ENCODE data around the gene KANSL3. TPM values are rescaled to one million over a fixed set of nuclear protein-coding genes. Genes with fewer than 3 reads are reported as not detected.

The KANSL3 gene
- total RNA-seq: 10 to 100 TPM; 17.3 to 29.3 (median 21.6) TPM
- long read RNA-seq, partial matches to known transcripts: 2 of 3 reads
- long read RNA-seq, other reads (novel, unspliced or antisense): 1 of 3 reads

DNA sequence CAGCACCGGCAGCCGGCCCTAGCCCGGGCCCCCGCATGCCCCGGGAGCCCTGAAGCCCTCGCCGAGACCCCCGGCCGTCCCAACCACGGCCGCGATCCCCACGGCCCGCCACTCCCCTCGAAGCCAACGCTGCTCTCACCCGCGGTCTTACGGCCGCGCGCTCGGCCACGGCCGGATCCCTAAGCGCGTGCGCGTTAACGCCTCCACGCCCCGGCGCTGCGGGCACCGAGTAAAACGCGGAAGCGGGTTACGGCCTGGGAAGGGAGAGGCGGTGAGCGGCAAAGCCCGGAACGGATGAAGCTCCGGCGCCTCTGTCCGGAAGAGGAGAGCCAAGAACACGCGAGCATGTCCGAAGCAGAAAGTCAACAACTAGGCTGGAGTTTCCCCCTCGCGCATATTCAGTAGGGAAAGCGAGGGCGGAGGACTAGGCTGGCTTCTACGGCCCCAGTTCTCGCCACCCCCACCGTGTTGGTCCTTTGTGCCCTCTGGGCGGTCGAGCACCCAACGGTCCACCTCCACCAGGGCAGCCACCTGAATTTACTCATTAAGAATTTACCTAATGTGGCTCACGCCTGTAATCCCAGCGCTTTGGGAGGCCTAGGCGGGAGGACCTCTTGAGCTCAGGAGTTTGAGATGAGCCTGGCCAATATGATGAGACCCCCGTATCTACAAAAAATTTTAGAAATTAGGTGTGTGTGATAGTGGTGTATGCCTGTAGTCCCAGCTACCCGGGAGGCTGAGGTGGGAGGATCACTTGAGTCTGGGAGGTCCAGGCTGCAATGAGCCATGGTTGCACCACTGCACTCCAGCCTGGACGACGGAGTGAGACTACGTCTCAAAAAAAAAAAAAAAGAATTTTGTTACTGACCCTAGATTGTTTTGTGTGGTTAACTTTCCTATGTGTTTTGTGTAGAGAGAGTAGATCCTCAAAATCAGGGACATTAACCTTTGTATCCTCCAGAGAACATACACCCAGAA is at the start of gene KANSL3:
TSS of gene KANSL3 (minus strand) at position 169 of the 978 bp plus-strand sequence. CDS start 1,177 bp downstream, outside the sequence.
- H3K4me3 ChIP-seq: peak within 1 kb of the TSS; percentile 68 to 72 (median 71)
- H3K27ac ChIP-seq: peak within 1 kb of the TSS; percentile 85 to 92 (median 90)
- peaks cover 0 to 2% (median 0%) of the 10 kb centered on the region in 4 donors for H3K9me3 ChIP-seq
- DNase-seq: peak; percentile 92 to 94 (median 93)
- intact Hi-C loops (cut with DNase I): no loop called here
- peaks cover 0 to 5% (median 1%) of the 10 kb centered on the region in 4 donors for H3K36me3 ChIP-seq
- peak; percentile 92 to 95 (median 94) for ATAC-seq
- H3K4me1 ChIP-seq: peaks cover 0 to 5% (median 3%) of the 10 kb centered on the region in 4 donors
- H3K27me3 ChIP-seq: no peaks in the 10 kb centered on the region
- TF ChIP-seq, protein P1, sequence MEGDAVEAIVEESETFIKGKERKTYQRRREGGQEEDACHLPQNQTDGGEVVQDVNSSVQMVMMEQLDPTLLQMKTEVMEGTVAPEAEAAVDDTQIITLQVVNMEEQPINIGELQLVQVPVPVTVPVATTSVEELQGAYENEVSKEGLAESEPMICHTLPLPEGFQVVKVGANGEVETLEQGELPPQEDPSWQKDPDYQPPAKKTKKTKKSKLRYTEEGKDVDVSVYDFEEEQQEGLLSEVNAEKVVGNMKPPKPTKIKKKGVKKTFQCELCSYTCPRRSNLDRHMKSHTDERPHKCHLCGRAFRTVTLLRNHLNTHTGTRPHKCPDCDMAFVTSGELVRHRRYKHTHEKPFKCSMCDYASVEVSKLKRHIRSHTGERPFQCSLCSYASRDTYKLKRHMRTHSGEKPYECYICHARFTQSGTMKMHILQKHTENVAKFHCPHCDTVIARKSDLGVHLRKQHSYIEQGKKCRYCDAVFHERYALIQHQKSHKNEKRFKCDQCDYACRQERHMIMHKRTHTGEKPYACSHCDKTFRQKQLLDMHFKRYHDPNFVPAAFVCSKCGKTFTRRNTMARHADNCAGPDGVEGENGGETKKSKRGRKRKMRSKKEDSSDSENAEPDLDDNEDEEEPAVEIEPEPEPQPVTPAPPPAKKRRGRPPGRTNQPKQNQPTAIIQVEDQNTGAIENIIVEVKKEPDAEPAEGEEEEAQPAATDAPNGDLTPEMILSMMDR (IDR thresholded peaks at IDR 0.05): peak in 1 of 4 donors; percentile 35
- TF ChIP-seq POLR2A (IDR thresholded peaks at IDR 0.05): peak; percentile 94
- WGBS (ENCODE audit: insufficient coverage, low coverage, low lambda C conversion rate, missing lambda C conversion rate): 16% methylated on average over 20 of the region's 67 CpGs

DNA sequence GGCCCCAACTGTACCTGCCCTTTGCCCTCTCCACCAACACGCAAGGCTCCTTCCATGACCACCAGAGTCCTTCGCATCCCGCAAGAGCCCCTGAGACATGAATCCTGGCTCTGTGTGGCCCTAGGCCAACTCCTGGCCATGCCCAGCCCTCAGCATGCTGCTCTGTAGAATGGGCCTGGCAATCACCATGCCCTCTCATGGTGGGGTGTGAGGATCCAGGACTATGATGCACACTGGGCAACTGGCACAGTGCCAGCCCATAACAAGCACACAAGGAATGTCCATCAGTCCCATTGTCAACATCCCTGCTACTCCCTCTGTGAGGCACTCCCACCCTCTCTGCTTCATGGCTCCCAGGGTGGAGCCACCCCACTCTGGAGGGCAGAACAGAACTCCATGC is 49.2 kb upstream of the KANSL3 start:
- H3K27ac ChIP-seq: no peak overlapping the region
- TF ChIP-seq, protein P1 (IDR thresholded peaks at IDR 0.05): no peak
- TF ChIP-seq POLR2A (IDR thresholded peaks at IDR 0.05): no peak
- H3K36me3 ChIP-seq: no peaks in the 10 kb centered on the region
- no peaks in the 10 kb centered on the region for H3K9me3 ChIP-seq
- no peak for DNase-seq
- intact Hi-C loops (cut with DNase I): no loop called here
- H3K4me1 ChIP-seq: peaks cover 0 to 5% (median 0%) of the 10 kb centered on the region in 4 donors
- H3K27me3 ChIP-seq: no peaks in the 10 kb centered on the region
- 100% methylated on average over 2 of the region's 3 CpGs for WGBS (ENCODE audit: insufficient coverage, low coverage, low lambda C conversion rate, missing lambda C conversion rate)
- ATAC-seq: no peak
- H3K4me3 ChIP-seq: no peak overlapping the region

DNA sequence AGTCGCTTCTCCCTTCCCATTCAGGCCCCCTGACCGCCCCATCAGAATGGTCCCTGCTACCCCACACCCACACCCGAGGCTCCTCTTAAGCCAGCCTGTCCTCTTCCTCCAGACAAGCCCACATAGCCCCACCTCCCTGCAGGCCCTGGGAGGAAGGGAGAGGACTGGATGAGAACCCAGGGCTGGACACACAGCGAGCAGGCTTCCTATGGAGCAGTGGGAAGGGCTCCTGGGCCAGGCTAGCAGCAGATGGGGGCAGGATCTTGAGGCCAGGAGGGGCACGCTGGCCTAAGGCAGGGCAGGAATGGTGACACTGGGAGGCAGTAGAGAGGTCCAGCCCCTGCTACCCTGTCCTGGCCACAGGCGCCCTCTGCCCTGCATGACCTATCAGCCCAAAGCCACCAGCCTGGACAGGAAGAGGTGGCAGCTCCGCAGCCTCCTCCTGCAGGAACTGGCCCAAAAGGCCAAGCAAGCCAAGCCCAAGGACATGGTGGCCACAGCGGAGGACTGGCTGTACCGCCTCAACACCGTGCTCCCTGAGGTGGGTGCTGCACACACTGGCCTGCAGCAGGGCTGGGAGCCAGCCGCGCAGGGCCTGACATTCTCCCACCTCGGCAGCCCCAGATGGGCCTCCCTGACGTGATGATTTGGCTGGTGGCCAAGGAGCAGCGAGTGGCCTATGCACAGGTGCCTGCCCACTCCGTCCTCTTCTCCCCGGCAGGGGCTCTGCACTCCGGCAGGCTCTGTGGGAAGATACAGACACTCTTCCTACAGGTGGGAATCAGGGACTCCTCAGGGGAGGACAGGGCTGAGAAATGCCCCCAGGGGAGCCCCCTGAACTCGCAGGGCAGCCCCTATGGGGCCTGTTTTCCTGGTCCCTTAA is 47.7 kb upstream of the KANSL3 start:
- intact Hi-C loops (cut with DNase I): no loop called here
- no peak overlapping the region for H3K4me3 ChIP-seq
- WGBS (ENCODE audit: insufficient coverage, low coverage, low lambda C conversion rate, missing lambda C conversion rate): 40% methylated on average over 1 of the region's 19 CpGs
- H3K27me3 ChIP-seq: no peaks in the 10 kb centered on the region
- H3K27ac ChIP-seq: no peak overlapping the region
- DNase-seq (no peak), ATAC-seq (peak in 3 of 4 donors; percentile 13 to 22 (median 15))
- TF ChIP-seq POLR2A (IDR thresholded peaks at IDR 0.05): no peak
- TF ChIP-seq, protein P1 (IDR thresholded peaks at IDR 0.05): no peak
- no peaks in the 10 kb centered on the region for H3K36me3 ChIP-seq
- no peaks in the 10 kb centered on the region for H3K9me3 ChIP-seq
- peaks cover 0 to 5% (median 0%) of the 10 kb centered on the region in 4 donors for H3K4me1 ChIP-seq

DNA sequence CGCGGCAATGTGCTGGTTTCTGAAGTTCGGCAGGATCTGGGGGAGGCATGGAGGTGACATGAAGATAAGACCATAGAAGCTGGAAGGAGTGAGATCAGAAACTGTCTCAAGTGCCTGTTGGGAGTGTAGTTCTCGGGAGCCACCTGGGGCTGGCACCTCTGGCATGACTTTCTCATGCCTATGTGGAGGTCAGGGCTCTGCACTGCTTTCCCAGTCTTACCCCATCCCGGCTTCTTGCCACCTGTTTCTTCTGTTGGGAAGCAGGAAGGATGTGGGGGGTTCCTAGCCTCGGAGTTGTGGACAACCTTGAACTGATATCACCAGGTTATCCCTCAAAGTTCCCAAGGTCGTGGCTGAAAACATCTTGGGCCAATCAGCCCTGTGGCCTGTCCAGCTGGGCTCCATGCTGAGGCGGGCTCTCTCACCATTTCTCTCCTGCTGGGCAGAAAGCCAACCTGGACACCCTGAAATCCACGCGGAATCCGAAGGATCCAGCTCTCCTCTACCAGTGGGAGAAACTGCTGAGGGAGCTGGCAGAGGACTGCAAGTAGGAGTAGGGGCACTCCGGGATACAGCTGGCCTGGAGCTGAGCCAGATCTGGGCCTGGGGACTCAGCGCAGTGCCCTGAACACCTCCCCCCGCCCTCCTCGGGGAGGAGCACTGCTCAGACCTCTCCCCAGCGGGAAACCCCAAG is 46.9 kb upstream of the KANSL3 start:
- intact Hi-C loops (cut with DNase I): no loop called here
- Histone ChIP-seq H3K4me3 (no peak overlapping the region), H3K9me3 (no peaks in the 10 kb centered on the region), H3K27me3 (no peaks in the 10 kb centered on the region), H3K27ac (no peak overlapping the region), H3K4me1 (peaks cover 0 to 9% (median 0%) of the 10 kb centered on the region in 4 donors), H3K36me3 (no peaks in the 10 kb centered on the region)
- DNase-seq (no peak), ATAC-seq (no peak)
- 79% methylated on average over 5 of the region's 16 CpGs for WGBS (ENCODE audit: insufficient coverage, low coverage, low lambda C conversion rate, missing lambda C conversion rate)
- TF ChIP-seq, protein P1 (IDR thresholded peaks at IDR 0.05): no peak
- TF ChIP-seq POLR2A (IDR thresholded peaks at IDR 0.05): no peak
